SU-DHL-6 (cell line): ENCODE data around the gene OR10C1.

Experiments used
- CTCF ChIP-seq: fragments of 200-600 bp; sonication (generic); IDR thresholded peaks from one replicate; pipeline ENCODE4 v1.5.1; 2017; ENCODE audit warnings: antibody characterized with exemption, mild to moderate bottlenecking, low read length, moderate library complexity; ENCODE audit not compliant: insufficient read depth, poor library complexity, severe bottlenecking
- EZH2phosphoT487 ChIP-seq: fragments of 200-600 bp; sonication (generic), shearing (Covaris generic); conservative IDR thresholded peaks from 2 replicates; pipeline ENCODE4 v1.6.1; 2018; ENCODE audit warnings: mild to moderate bottlenecking, antibody characterized with exemption, low read length, moderate library complexity, mixed read lengths

GRCh38 chr6:29426654-29427053 is 12.5 kb upstream of the OR10C1 start:
- TF ChIP-seq EZH2phosphoT487 (no peak), CTCF (no peak)
